Testis (tissue), 2 donors: ENCODE data around the gene BIRC7.

Experiments used
- POLR2A ChIP-seq: fragments of 450-650 bp; IDR thresholded peaks from one replicate; pipeline ENCODE4 v1.6.1; 2017; ENCODE audit warnings: antibody characterized with exemption, mild to moderate bottlenecking, moderate library complexity
- TF ChIP-seq, protein P1 (sequence below), 3 experiments: fragments of 450-650 bp in 2 of 3; fragments of 200-600 bp in 1 of 3; sonication (generic) in 1 of 3; IDR thresholded peaks; one replicate each; pipeline ENCODE4 v1.5.1; 2016 to 2019; ENCODE audit warnings: antibody characterized with exemption in 3 of 3, mild to moderate bottlenecking in 2 of 3, moderate library complexity in 1 of 3

DNA sequence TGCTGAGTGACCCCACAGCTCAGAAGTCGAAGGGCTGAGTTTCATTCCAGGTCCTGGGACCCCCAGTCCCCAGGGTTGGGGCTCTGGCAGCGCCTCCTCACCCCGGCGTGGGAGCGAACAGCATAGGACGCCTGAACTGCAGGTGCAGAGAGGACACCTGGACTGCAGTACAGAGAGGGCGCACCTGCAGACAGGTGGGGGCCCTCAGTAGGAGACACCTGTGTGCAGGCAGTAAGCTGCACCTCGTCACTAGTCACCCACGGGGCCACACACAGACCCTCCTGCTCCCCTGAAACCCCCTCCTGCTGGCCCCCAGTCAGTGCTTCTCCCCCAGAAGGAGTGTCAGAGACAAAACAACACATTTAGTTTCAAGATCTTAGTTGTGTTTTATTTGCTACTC lies 27.1 kb downstream of the BIRC7 start:
- no peak for TF ChIP-seq POLR2A
- TF ChIP-seq, protein P1, sequence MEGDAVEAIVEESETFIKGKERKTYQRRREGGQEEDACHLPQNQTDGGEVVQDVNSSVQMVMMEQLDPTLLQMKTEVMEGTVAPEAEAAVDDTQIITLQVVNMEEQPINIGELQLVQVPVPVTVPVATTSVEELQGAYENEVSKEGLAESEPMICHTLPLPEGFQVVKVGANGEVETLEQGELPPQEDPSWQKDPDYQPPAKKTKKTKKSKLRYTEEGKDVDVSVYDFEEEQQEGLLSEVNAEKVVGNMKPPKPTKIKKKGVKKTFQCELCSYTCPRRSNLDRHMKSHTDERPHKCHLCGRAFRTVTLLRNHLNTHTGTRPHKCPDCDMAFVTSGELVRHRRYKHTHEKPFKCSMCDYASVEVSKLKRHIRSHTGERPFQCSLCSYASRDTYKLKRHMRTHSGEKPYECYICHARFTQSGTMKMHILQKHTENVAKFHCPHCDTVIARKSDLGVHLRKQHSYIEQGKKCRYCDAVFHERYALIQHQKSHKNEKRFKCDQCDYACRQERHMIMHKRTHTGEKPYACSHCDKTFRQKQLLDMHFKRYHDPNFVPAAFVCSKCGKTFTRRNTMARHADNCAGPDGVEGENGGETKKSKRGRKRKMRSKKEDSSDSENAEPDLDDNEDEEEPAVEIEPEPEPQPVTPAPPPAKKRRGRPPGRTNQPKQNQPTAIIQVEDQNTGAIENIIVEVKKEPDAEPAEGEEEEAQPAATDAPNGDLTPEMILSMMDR (IDR thresholded peaks at IDR 0.05), result no peak
